Upper lobe of right lung (tissue), 1 donor: ENCODE results near the gene ANKRD11. TPM values are rescaled to one million over a fixed set of nuclear protein-coding genes. Genes with fewer than 3 reads are reported as not detected.
"Not testable (repeated sequence)": the region's sequence is repeated elsewhere in the genome, so short reads cannot be mapped to it uniquely, and the experiment has no call there.

Experiments used
- ATAC-seq: fragments of 200-7000 bp; cut with Tn5 transposase; one replicate; pipeline ENCODE4 v1.9.1; 2020; ENCODE audit warnings: mild to moderate bottlenecking, moderate library complexity
- DNase-seq: peaks from one replicate; pipeline ENCODE4 v3.0.0-alpha.2; 2020
- H3K27ac ChIP-seq: fragments of 200-600 bp; one replicate; pipeline ENCODE4 v1.8.0; 2022
- H3K27me3 ChIP-seq: fragments of 200-600 bp; one replicate; pipeline ENCODE4 v1.8.0; 2022; ENCODE audit warnings: mild to moderate bottlenecking
- H3K36me3 ChIP-seq: fragments of 200-600 bp; one replicate; pipeline ENCODE4 v1.8.0; 2022
- H3K4me1 ChIP-seq: fragments of 200-600 bp; one replicate; pipeline ENCODE4 v1.8.0; 2022
- H3K4me3 ChIP-seq: fragments of 200-600 bp; one replicate; pipeline ENCODE4 v1.8.0; 2022; ENCODE audit warnings: mild to moderate bottlenecking
- H3K9me3 ChIP-seq: fragments of 200-600 bp; one replicate; pipeline ENCODE4 v1.8.0; 2022
- CTCF ChIP-seq: fragments of 200-600 bp; IDR thresholded peaks from one replicate; pipeline ENCODE4 v1.8.0; 2022; ENCODE audit warnings: antibody characterized with exemption
- intact Hi-C: fragments of 100-400 bp; cut with DNase I; formaldehyde crosslinking; loops from one replicate; pipeline ENCODE4 v1.11.0; 2022
- total RNA-seq: library from RNA; stranded (reverse); fragmentation: NEBNext Ultra II Directional; extraction: Animal tissue kit (Norgen Biotek cat#: 25700); gene quantifications from one replicate; pipeline ENCODE4 v1.2.1, GENCODE V29; 2021
- donor health status: DM: no; HTN: yes; CAD: no; lungs with severe emphysema.

Gene ANKRD11
- total RNA-seq, 1 donor from 2014 or later = 125 TPM

GRCh38 chr16:89304181-89304851, 186.0 kb downstream of the ANKRD11 start:
- ATAC-seq (no peak), DNase-seq (no peak)
- Histone ChIP-seq H3K9me3 (no peaks in the 10 kb centered on the region), H3K4me1 (peaks cover 21% of the 10 kb centered on the region), H3K27me3 (no peaks in the 10 kb centered on the region), H3K36me3 (peaks cover 21% of the 10 kb centered on the region), H3K4me3 (no peak overlapping the region), H3K27ac (no peak overlapping the region)
- TF ChIP-seq CTCF = no peak
- intact Hi-C loops = no loop called here

- TF ChIP-seq CTCF = no peak
- Histone ChIP-seq H3K9me3 (no peaks in the 10 kb centered on the region), H3K36me3 (peaks cover 24% of the 10 kb centered on the region), H3K27me3 (no peaks in the 10 kb centered on the region), H3K27ac (no peak overlapping the region), H3K4me3 (no peak overlapping the region), H3K4me1 (peaks cover 21% of the 10 kb centered on the region)
- no peak for ATAC-seq
- intact Hi-C loops = no loop called here
- DNase-seq = no peak
Observed at GRCh38 chr16:89303617-89304016, 186.7 kb downstream of the ANKRD11 start.

- no peaks in the 10 kb centered on the region for H3K9me3 ChIP-seq
- H3K27ac ChIP-seq = peak overlapping the region; percentile 25
- no peak for ATAC-seq
- H3K4me1 ChIP-seq = peaks cover 25% of the 10 kb centered on the region
- no peak for DNase-seq
- intact Hi-C loops = no loop called here
- H3K27me3 ChIP-seq = no peaks in the 10 kb centered on the region
- H3K4me3 ChIP-seq = no peak overlapping the region
- peaks cover 31% of the 10 kb centered on the region for H3K36me3 ChIP-seq
- no peak for TF ChIP-seq CTCF
Observed at GRCh38 chr16:89300976-89301360, 189.4 kb downstream of the ANKRD11 start.

GRCh38 chr16:89300311-89300975, 189.9 kb downstream of the ANKRD11 start:
- no peaks in the 10 kb centered on the region for H3K9me3 ChIP-seq
- no peak overlapping the region for H3K4me3 ChIP-seq
- DNase-seq (no peak), ATAC-seq (peak; percentile 71)
- H3K27me3 ChIP-seq = no peaks in the 10 kb centered on the region
- peak overlapping the region; percentile 25 for H3K27ac ChIP-seq
- no peak for TF ChIP-seq CTCF
- H3K4me1 ChIP-seq = peaks cover 25% of the 10 kb centered on the region
- H3K36me3 ChIP-seq = peaks cover 31% of the 10 kb centered on the region
- intact Hi-C loops = no loop called here

GRCh38 chr16:89299357-89300111, 190.8 kb downstream of the ANKRD11 start:
- H3K4me3 ChIP-seq, H3K27ac ChIP-seq, H3K27me3 ChIP-seq, H3K9me3 ChIP-seq, intact Hi-C loops, DNase-seq, ATAC-seq: not testable (repeated sequence)
- peaks cover 23% of the 10 kb centered on the region for H3K36me3 ChIP-seq
- peaks cover 28% of the 10 kb centered on the region for H3K4me1 ChIP-seq

GRCh38 chr16:89298623-89299225, 191.6 kb downstream of the ANKRD11 start:
- Histone ChIP-seq H3K4me3 (no peak overlapping the region), H3K4me1 (peaks cover 36% of the 10 kb centered on the region), H3K27ac (no peak overlapping the region), H3K9me3 (no peaks in the 10 kb centered on the region), H3K27me3 (no peaks in the 10 kb centered on the region), H3K36me3 (peaks cover 19% of the 10 kb centered on the region)
- DNase-seq = no peak
- intact Hi-C loops = no loop called here
- TF ChIP-seq CTCF = no peak
- no peak for ATAC-seq
